Loucy (cell line): Measurements from ENCODE around the gene SPPL3.

Experiments
- CTCF ChIP-seq: fragments of 200-600 bp; sonication (generic); conservative IDR thresholded peaks from 2 replicates; pipeline ENCODE4 v1.5.1; 2014; ENCODE audit warnings: mild to moderate bottlenecking, antibody characterized with exemption, low read length
- EZH2phosphoT487 ChIP-seq: fragments of 200-600 bp; IDR thresholded peaks from 2 replicates; pipeline ENCODE4 v1.6.1; 2018; ENCODE audit warnings: antibody characterized with exemption, mild to moderate bottlenecking, moderate library complexity, borderline replicate concordance

DNA sequence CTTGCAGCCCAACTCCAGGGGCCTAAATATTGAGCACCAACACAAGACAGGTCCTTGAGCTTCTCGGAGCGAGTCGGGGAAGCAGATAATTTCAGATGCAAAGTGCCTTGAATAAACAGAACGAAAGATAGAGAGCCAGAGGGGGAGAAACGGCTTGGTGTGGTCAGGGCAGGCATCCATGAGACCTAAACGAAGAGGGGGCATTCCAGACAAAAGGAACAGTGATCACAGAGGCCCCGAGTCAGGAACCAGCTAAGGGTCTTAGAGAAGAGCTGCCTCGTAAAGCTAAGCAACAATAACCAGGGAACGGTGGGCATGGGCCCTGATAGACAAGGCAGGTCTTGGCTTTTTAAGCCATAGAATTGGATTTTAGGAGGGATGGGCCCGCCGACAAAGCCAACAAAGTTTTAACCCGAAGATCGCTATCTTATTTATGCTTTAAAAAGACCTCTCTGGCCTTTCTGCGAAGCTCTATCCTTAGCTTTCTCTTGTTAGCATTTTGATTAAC is 179.0 kb downstream of the SPPL3 start:
- TF ChIP-seq CTCF, result no peak
- no peak for TF ChIP-seq EZH2phosphoT487
